Measurements from ENCODE around the gene ICA1L.

DNA sequence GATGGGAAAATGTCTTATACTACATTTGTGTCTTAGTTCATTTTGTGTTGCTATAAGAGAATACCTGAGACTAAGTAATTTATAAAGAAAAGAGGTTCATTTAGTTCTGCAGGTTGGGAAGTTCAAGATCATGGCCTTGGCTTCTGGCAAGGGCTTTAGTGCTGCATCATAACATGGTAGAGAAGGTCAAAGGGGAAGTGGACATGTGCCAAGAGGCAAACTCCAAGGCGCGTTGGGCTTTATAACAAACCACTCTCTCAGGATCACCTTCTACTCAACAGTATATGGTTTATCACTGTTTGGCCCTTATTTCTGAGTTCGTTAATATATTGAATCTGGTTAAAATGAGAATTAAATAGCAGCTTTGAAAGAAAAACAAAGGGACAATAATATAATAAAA is 58.2 kb downstream of the ICA1L start:
- no peak for TF ChIP-seq CTCF (IDR thresholded peaks at IDR 0.05; ENCODE audit: low read depth, low read length)
- no peak for TF ChIP-seq POLR2A (IDR thresholded peaks at IDR 0.05; ENCODE audit: extremely low read depth, insufficient read length)
- no peak for TF ChIP-seq MYC (IDR thresholded peaks at IDR 0.05; ENCODE audit: low read depth, low read length)
- TF ChIP-seq, protein P1, sequence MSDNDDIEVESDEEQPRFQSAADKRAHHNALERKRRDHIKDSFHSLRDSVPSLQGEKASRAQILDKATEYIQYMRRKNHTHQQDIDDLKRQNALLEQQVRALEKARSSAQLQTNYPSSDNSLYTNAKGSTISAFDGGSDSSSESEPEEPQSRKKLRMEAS (IDR thresholded peaks at IDR 0.05; ENCODE audit: low read depth, low read length): no peak
